Measurements from ENCODE around the gene SLC35F1.

SLC35F1 gene

GRCh38 chr6:118298476-118299427 lies 391.7 kb downstream of the SLC35F1 start:
- no peak overlapping the region for H3K4me3 ChIP-seq (ENCODE audit: low read depth, low read length)
- TF ChIP-seq CTCF (IDR thresholded peaks at IDR 0.05; ENCODE audit: borderline replicate concordance, insufficient read depth, low read depth, low read length), result no peak

- no peak for TF ChIP-seq CTCF (IDR thresholded peaks at IDR 0.05; ENCODE audit: borderline replicate concordance, insufficient read depth, low read depth, low read length)
- no peak overlapping the region for H3K4me3 ChIP-seq (ENCODE audit: low read depth, low read length)
These were observed 392.4 kb downstream of the SLC35F1 start for GRCh38 chr6:118299457-118299856.

GRCh38 chr6:118304321-118304720 lies 397.3 kb downstream of the SLC35F1 start:
- H3K4me3 ChIP-seq (ENCODE audit: low read depth, low read length), result no peak overlapping the region
- TF ChIP-seq CTCF (IDR thresholded peaks at IDR 0.05; ENCODE audit: borderline replicate concordance, insufficient read depth, low read depth, low read length), result no peak

- H3K4me3 ChIP-seq (ENCODE audit: low read depth, low read length), result no peak overlapping the region
- no peak for TF ChIP-seq CTCF (IDR thresholded peaks at IDR 0.05; ENCODE audit: borderline replicate concordance, insufficient read depth, low read depth, low read length)
These were observed 398.0 kb downstream of the SLC35F1 start for GRCh38 chr6:118305081-118305480.

GRCh38 chr6:118306392-118307238 lies 399.6 kb downstream of the SLC35F1 start:
- TF ChIP-seq CTCF (IDR thresholded peaks at IDR 0.05; ENCODE audit: borderline replicate concordance, insufficient read depth, low read depth, low read length), result no peak
- H3K4me3 ChIP-seq (ENCODE audit: low read depth, low read length), result no peak overlapping the region

GRCh38 chr6:118307581-118307980 lies 400.5 kb downstream of the SLC35F1 start:
- H3K4me3 ChIP-seq (ENCODE audit: low read depth, low read length), result no peak overlapping the region
- no peak for TF ChIP-seq CTCF (IDR thresholded peaks at IDR 0.05; ENCODE audit: borderline replicate concordance, insufficient read depth, low read depth, low read length)

Measured in GM12875 (cell line).